GM12878 (cell line): ENCODE measurements around the gene PRG3. TPM values are rescaled to one million over a fixed set of nuclear protein-coding genes. Genes with fewer than 3 reads are reported as not detected.

ENCODE experiments used
- ATAC-seq: fragments of 200-7000 bp; cut with Tn5 transposase; 3 replicates; pipeline ENCODE4 v1.9.1; 2020; ENCODE audit warnings: mild to moderate bottlenecking, moderate library complexity
- BruUV-seq: library from RNA; stranded (reverse); fragments of 400-500 nt; replicated peaks from 2 replicates; lab custom pipeline; 2021; lab: Mats Ljungman, UMichigan
- CTCF ChIA-PET: fragments of 300-600 bp; sonication (Branson Sonifier 250); formaldehyde crosslinking; extraction: SDS; loops from one replicate; lab custom pipeline; 2021; ENCODE audit warnings: inconsistent platforms; lab: Yijun Ruan, JAX
- POLR2A ChIA-PET: fragments of 350-600 bp; formaldehyde crosslinking; extraction: SDS; loops from one replicate; lab custom pipeline; 2021; ENCODE audit warnings: inconsistent platforms; lab: Charles Lee
- RAD21 ChIA-PET: fragments of 300-600 bp; sonication (Branson Sonifier 250); formaldehyde crosslinking; loops from one replicate; lab custom pipeline; 2023; ENCODE audit warnings: antibody characterized with exemption; ENCODE audit not compliant: unreplicated experiment; lab: Charles Lee
- SMC1A ChIA-PET: fragments of 300-600 bp; sonication (Branson Sonifier 250); formaldehyde crosslinking; loops from one replicate; lab custom pipeline; 2023; ENCODE audit not compliant: unreplicated experiment, uncharacterized antibody; lab: Charles Lee
- DNase-seq: peaks from one replicate; pipeline ENCODE4 v3.0.0-alpha.2; 2011; ENCODE audit warnings: low read depth, low spot score
- FAIRE-seq: peaks from 3 replicates; lab custom pipeline; 2011; peaks lifted over from hg19 to GRCh38; lab: Jason Lieb, UNC
- H2AFZ ChIP-seq: 2 replicates; pipeline ENCODE4 v1.6.0; 2011; ENCODE audit warnings: low read depth, low read length, control low read depth; ENCODE audit not compliant: control insufficient read depth
- H3K27ac ChIP-seq: 2 replicates; pipeline ENCODE4 v1.5.1; 2011; ENCODE audit warnings: control low read depth; ENCODE audit not compliant: control insufficient read depth, insufficient read depth
- H3K27me3 ChIP-seq, 2 experiments: replicated peaks in 1 of 2; 2 replicates each; pipeline versions ENCODE4 v1.6.0 to v1.6.1; 2011; ENCODE audit warnings: low read length in 1 of 2; ENCODE audit not compliant: control insufficient read depth in 2 of 2, insufficient read depth in 2 of 2
- H3K36me3 ChIP-seq, 2 experiments: 2 replicates each; pipeline ENCODE4 v1.5.1; 2011; ENCODE audit warnings: low read length in 1 of 2; ENCODE audit not compliant: control insufficient read depth in 2 of 2, insufficient read depth in 2 of 2
- H3K4me1 ChIP-seq: 2 replicates; pipeline ENCODE4 v1.6.1; 2011; ENCODE audit warnings: mild to moderate bottlenecking, low read length, moderate library complexity, mixed read lengths; ENCODE audit not compliant: control insufficient read depth, insufficient read depth
- H3K4me2 ChIP-seq: 2 replicates; pipeline ENCODE4 v1.6.0; 2011; ENCODE audit warnings: control low read depth; ENCODE audit not compliant: control insufficient read depth, insufficient read depth
- H3K4me3 ChIP-seq: fragments of 200-600 bp; sonication (generic); 2 replicates; pipeline ENCODE4 v1.5.1; 2016
- H3K79me2 ChIP-seq: 2 replicates; pipeline ENCODE4 v1.6.0; 2011; ENCODE audit warnings: low read length; ENCODE audit not compliant: control insufficient read depth, insufficient read depth
- H3K9ac ChIP-seq: 2 replicates; pipeline ENCODE4 v1.8.0; 2011; ENCODE audit warnings: low read length, control low read depth, mixed read lengths; ENCODE audit not compliant: control insufficient read depth, insufficient read depth
- H3K9me3 ChIP-seq: replicated peaks from 3 replicates; pipeline ENCODE4 v1.5.1; 2011; ENCODE audit warnings: mild to moderate bottlenecking, low read length; ENCODE audit not compliant: control insufficient read depth, insufficient read depth
- H4K20me1 ChIP-seq: 2 replicates; pipeline ENCODE4 v1.6.0; 2011; ENCODE audit not compliant: control insufficient read depth, insufficient read depth
- BCL11A ChIP-seq: IDR thresholded peaks from 2 replicates; pipeline ENCODE4 v1.6.1; 2011; ENCODE audit warnings: low read depth, low read length
- CBFB ChIP-seq: IDR thresholded peaks from 2 replicates; pipeline ENCODE4 v1.6.1; 2016; ENCODE audit warnings: antibody characterized with exemption, low read depth
- CEBPB ChIP-seq, 2 experiments: fragments of 150-350 bp in 1 of 2; IDR thresholded peaks; 2 replicates each; pipeline ENCODE4 v1.6.1; 2012 to 2014; ENCODE audit warnings: low read depth in 2 of 2, low read length in 2 of 2, borderline replicate concordance in 1 of 2, inconsistent platforms in 1 of 2
- EP300 ChIP-seq, 2 experiments: fragments of 150-350 bp in 1 of 2; IDR thresholded peaks; 2 replicates each; pipeline ENCODE4 v1.6.1; 2011 to 2012; ENCODE audit warnings: low read depth in 2 of 2, low read length in 2 of 2, borderline replicate concordance in 1 of 2, improper control_type of control experiment in 1 of 2, inconsistent platforms in 1 of 2; ENCODE audit not compliant: control insufficient read depth in 1 of 2
- GABPA ChIP-seq: IDR thresholded peaks from 2 replicates; pipeline ENCODE4 v1.6.1; 2014; ENCODE audit warnings: antibody characterized with exemption, low read depth, mild to moderate bottlenecking, inconsistent platforms
- KDM1A ChIP-seq: fragments of 200-600 bp; sonication (generic); IDR thresholded peaks from 2 replicates; pipeline ENCODE4 v1.6.1; 2016; ENCODE audit warnings: borderline replicate concordance
- MTA3 ChIP-seq: IDR thresholded peaks from 2 replicates; pipeline ENCODE4 v1.6.1; 2012; ENCODE audit warnings: low read length, inconsistent platforms, borderline replicate concordance
- NBN ChIP-seq: fragments of 450-650 bp; IDR thresholded peaks from 2 replicates; pipeline ENCODE4 v1.6.1; 2016
- NRF1 ChIP-seq: conservative IDR thresholded peaks from 2 replicates; pipeline ENCODE4 v1.6.1; 2011; ENCODE audit warnings: mild to moderate bottlenecking, low read depth, low read length, improper control_type of control experiment
- SREBF1 ChIP-seq: IDR thresholded peaks from 2 replicates; pipeline ENCODE4 v1.6.1; 2012; ENCODE audit warnings: mild to moderate bottlenecking, low read length
- SREBF2 ChIP-seq: IDR thresholded peaks from 2 replicates; pipeline ENCODE4 v1.6.1; 2012; ENCODE audit warnings: mild to moderate bottlenecking, low read length
- SRF ChIP-seq, 2 experiments: IDR thresholded peaks; 2 replicates each; pipeline ENCODE4 v1.6.1; 2011; ENCODE audit warnings: low read depth in 2 of 2, low read length in 2 of 2, mild to moderate bottlenecking in 1 of 2, moderate library complexity in 1 of 2
- SUZ12 ChIP-seq: fragments of 200-600 bp; sonication (generic); IDR thresholded peaks from one replicate; pipeline ENCODE4 v1.6.1; 2018; ENCODE audit warnings: antibody characterized with exemption, mild to moderate bottlenecking; ENCODE audit not compliant: unreplicated experiment
- ZNF24 ChIP-seq: fragments of 450-650 bp; IDR thresholded peaks from 2 replicates; pipeline ENCODE4 v1.6.1; 2017; ENCODE audit warnings: antibody characterized with exemption, mild to moderate bottlenecking
- WGBS: methylation state at CpG from one replicate; pipeline ENCODE4 v1.1.6; 2016; ENCODE audit warnings: low lambda C conversion rate; ENCODE audit not compliant: insufficient replicate concordance, insufficient coverage; ENCODE audit errors: missing lambda C conversion rate; 5-methylcytosine and 5-hydroxymethylcytosine counted together
- in situ Hi-C: fragments of 300-500 bp; cut with MboI; formaldehyde crosslinking; loops from 9 replicates; pipeline ENCODE4 v1.14.3; 2018; ENCODE audit warnings: mixed read lengths
- intact Hi-C: fragments of 100-400 bp; cut with micrococcal nuclease; formaldehyde crosslinking; loops from one replicate; pipeline ENCODE4 v1.14.2; 2022; ENCODE audit not compliant: unreplicated experiment
- polyA plus RNA-seq, 11 experiments: library from polyadenylated mRNA; depleted of rRNA in 4 of 11; unstranded in 6 of 11; stranded (reverse) in 5 of 11; fragments of >200 nt; fragmentation: Nextera tagmentation in 4 of 11; fragmentation: Illumina TruSeq in 1 of 11; extraction: Ambion mirVana in 4 of 11; extraction: Trizol in 1 of 11; gene quantifications; 1 replicate in 1 of 11; 2 replicates in 10 of 11; pipeline versions ENCODE4 v1.2.1 to v1.2.3, GENCODE V29; 2011 to 2016; ENCODE audit warnings: inconsistent platforms in 2 of 11, missing spikeins in 2 of 11, low read depth in 1 of 11
- total RNA-seq, 4 experiments: library from RNA; depleted of rRNA in 3 of 4; stranded (reverse); fragments of >200 nt in 3 of 4; fragmentation: Illumina TruSeq in 1 of 4; extraction: Trizol in 1 of 4; gene quantifications; 2 replicates each; pipeline versions ENCODE4 v1.2.1 to v1.2.3, GENCODE V29; 2013 to 2021
- TF ChIP-seq, protein P1 (sequence below): fragments of 450-650 bp; IDR thresholded peaks from 2 replicates; pipeline ENCODE4 v1.6.1; 2017; ENCODE audit warnings: low read depth, mild to moderate bottlenecking, moderate library complexity
- TF ChIP-seq, protein P2 (sequence below): fragments of 150-350 bp; IDR thresholded peaks from 2 replicates; pipeline ENCODE4 v1.6.1; 2014; ENCODE audit warnings: mild to moderate bottlenecking, low read depth, low read length

Gene PRG3
- total and polyA plus RNA-seq, 10 of the 15 experiments (the other 5 are each of a cell fraction or from before 2014, with no cell fraction given) = not detected

DNA sequence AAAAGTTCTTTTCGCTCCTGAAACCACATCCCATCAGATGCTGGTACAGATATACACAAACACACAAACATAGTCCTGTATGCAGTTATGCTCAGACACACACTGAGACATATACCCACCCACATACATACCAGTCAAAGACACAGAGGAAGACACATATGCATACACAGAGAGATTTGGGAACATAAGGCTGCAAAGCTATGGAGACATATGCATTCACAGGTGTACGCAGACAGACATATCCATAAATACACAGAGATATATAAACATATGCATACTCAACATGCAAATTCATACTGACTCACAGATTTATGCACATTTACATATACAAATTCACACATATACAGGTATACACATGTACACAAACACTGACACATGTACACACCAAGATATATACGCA lies 6.0 kb downstream of the PRG3 start:
- Histone ChIP-seq H4K20me1 (no peaks in the 10 kb centered on the region), H3K9ac (no peak overlapping the region), H3K9me3 (no peaks in the 10 kb centered on the region), H3K36me3 (no peaks in the 10 kb centered on the region), H3K27me3 (no peaks in the 10 kb centered on the region; a peak in 1 of 4 replicates), H2AFZ (no peak overlapping the region), H3K27ac (no peak overlapping the region), H3K4me1 (no peaks in the 10 kb centered on the region), H3K79me2 (no peaks in the 10 kb centered on the region), H3K4me2 (no peak overlapping the region), H3K4me3 (no peak overlapping the region)
- ATAC-seq (no peak), DNase-seq (no peak), FAIRE-seq (no peak)
- in situ Hi-C loops (no loop called here), intact Hi-C loops (no loop called here)
- ChIA-PET CTCF (interaction anchor here (1.2 kb wide), 1 partner anchor 119 kb away, joined by 3 read pairs; no protein-coding TSS in a partner anchor), POLR2A (no interaction called here), SMC1A (no interaction called here), RAD21 (no interaction called here)
- 55% methylated on average over 3 of the region's 3 CpGs for WGBS
- BruUV-seq = no TSS peak
- no peak for TF ChIP-seq SUZ12
- TF ChIP-seq SREBF1 = no peak
- no peak for TF ChIP-seq SRF (IDR thresholded peaks at IDR 0.05; ENCODE audit: low read depth in 2 of 2, low read length in 2 of 2)
- TF ChIP-seq EP300 (IDR thresholded peaks at IDR 0.05; ENCODE audit: borderline replicate concordance in 1 of 2, control insufficient read depth in 1 of 2, low read depth in 2 of 2, low read length in 2 of 2) = no peak
- no peak for TF ChIP-seq CBFB
- TF ChIP-seq SREBF2 = no peak

DNA sequence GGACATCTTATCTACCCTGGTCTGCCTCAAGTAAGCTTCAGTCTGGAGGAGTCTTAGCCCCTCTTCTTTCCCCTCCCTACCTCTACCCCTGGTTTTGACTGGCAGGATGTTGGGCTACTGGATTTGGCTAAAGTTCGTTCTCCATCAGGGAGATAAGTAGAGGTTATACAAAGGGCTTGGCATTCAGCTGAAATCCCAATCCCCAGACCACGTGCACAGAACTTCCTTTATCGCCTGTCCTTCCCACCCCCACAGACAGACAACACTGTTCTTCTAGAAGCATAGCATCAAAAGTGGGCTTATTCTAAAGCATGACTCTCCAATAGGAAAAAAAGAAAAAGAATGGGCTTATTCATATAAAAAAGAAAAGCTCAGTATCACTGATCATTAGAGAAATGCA lies 7.8 kb downstream of the PRG3 start:
- ChIA-PET RAD21 (no interaction called here), SMC1A (interaction anchor here (0.9 kb wide), 1 partner anchor 14 kb away, joined by 3 read pairs; no protein-coding TSS in a partner anchor), CTCF (interaction anchor here (0.9 kb wide), 1 partner anchor 45 kb away, joined by 3 read pairs; no protein-coding TSS in a partner anchor), POLR2A (no interaction called here)
- BruUV-seq = no TSS peak
- no peak overlapping the region for H3K27ac ChIP-seq
- no peaks in the 10 kb centered on the region for H4K20me1 ChIP-seq
- 31% methylated on average over 3 of the region's 3 CpGs for WGBS
- FAIRE-seq (no peak), DNase-seq (no peak), ATAC-seq (no peak)
- H3K36me3 ChIP-seq = no peaks in the 10 kb centered on the region
- no peaks in the 10 kb centered on the region; a peak in 1 of 4 replicates for H3K27me3 ChIP-seq
- H3K4me3 ChIP-seq = no peak overlapping the region
- no peaks in the 10 kb centered on the region for H3K4me1 ChIP-seq
- no peak overlapping the region for H3K9ac ChIP-seq
- no peaks in the 10 kb centered on the region for H3K9me3 ChIP-seq
- H2AFZ ChIP-seq = no peak overlapping the region
- H3K4me2 ChIP-seq = no peak overlapping the region
- in situ Hi-C loops (no loop called here), intact Hi-C loops (no loop called here)
- H3K79me2 ChIP-seq = no peaks in the 10 kb centered on the region
- TF ChIP-seq BCL11A (no peak), KDM1A (no peak), CEBPB (IDR thresholded peaks at IDR 0.05; ENCODE audit: borderline replicate concordance in 1 of 2, low read depth in 2 of 2, low read length in 2 of 2) (no peak), NRF1 (no peak), ZNF24 (no peak), MTA3 (no peak), GABPA (no peak), SRF (IDR thresholded peaks at IDR 0.05; ENCODE audit: low read depth in 2 of 2, low read length in 2 of 2) (no peak), NBN (no peak)
- TF ChIP-seq, protein P1, sequence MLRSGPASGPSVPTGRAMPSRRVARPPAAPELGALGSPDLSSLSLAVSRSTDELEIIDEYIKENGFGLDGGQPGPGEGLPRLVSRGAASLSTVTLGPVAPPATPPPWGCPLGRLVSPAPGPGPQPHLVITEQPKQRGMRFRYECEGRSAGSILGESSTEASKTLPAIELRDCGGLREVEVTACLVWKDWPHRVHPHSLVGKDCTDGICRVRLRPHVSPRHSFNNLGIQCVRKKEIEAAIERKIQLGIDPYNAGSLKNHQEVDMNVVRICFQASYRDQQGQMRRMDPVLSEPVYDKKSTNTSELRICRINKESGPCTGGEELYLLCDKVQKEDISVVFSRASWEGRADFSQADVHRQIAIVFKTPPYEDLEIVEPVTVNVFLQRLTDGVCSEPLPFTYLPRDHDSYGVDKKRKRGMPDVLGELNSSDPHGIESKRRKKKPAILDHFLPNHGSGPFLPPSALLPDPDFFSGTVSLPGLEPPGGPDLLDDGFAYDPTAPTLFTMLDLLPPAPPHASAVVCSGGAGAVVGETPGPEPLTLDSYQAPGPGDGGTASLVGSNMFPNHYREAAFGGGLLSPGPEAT = no peak
- TF ChIP-seq, protein P2, sequence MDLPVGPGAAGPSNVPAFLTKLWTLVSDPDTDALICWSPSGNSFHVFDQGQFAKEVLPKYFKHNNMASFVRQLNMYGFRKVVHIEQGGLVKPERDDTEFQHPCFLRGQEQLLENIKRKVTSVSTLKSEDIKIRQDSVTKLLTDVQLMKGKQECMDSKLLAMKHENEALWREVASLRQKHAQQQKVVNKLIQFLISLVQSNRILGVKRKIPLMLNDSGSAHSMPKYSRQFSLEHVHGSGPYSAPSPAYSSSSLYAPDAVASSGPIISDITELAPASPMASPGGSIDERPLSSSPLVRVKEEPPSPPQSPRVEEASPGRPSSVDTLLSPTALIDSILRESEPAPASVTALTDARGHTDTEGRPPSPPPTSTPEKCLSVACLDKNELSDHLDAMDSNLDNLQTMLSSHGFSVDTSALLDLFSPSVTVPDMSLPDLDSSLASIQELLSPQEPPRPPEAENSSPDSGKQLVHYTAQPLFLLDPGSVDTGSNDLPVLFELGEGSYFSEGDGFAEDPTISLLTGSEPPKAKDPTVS = no peak
